AG10803 (cell line): ENCODE measurements around the gene CCDC183.
"Not testable (repeated sequence)": the region's sequence is repeated elsewhere in the genome, so short reads cannot be mapped to it uniquely, and the experiment has no call there.

Experiments
- DNase-seq: peaks from one replicate; pipeline ENCODE4 v3.0.0; 2010; ENCODE audit warnings: low read depth
- H3K4me3 ChIP-seq: 2 replicates; pipeline ENCODE4 v1.5.1; 2011; ENCODE audit warnings: mild to moderate bottlenecking, low read length, control low read depth
- CTCF ChIP-seq: conservative IDR thresholded peaks from 2 replicates; pipeline ENCODE4 v1.5.1; 2011; ENCODE audit warnings: mild to moderate bottlenecking, low read length, control low read depth, inconsistent platforms

CCDC183 gene

GRCh38 chr9:136760834-136761544 lies 35.1 kb upstream of the CCDC183 start:
- H3K4me3 ChIP-seq = not testable (repeated sequence)
- peak; percentile 67 for TF ChIP-seq CTCF
- DNase-seq = peak; percentile 63

- no peak overlapping the region for H3K4me3 ChIP-seq
- DNase-seq = no peak
- TF ChIP-seq CTCF = no peak
Measured at GRCh38 chr9:136761545-136761981, 34.6 kb upstream of the CCDC183 start.

- H3K4me3 ChIP-seq = no peak overlapping the region
- no peak for TF ChIP-seq CTCF
- no peak for DNase-seq
Measured at GRCh38 chr9:136762221-136762691, 33.9 kb upstream of the CCDC183 start.

GRCh38 chr9:136762915-136763648 lies 33.1 kb upstream of the CCDC183 start:
- H3K4me3 ChIP-seq = no peak overlapping the region
- no peak for DNase-seq
- no peak for TF ChIP-seq CTCF

- H3K4me3 ChIP-seq = no peak overlapping the region
- no peak for TF ChIP-seq CTCF
- DNase-seq = no peak
Measured at GRCh38 chr9:136763649-136764035, 32.5 kb upstream of the CCDC183 start.

GRCh38 chr9:136764301-136764891 lies 31.7 kb upstream of the CCDC183 start, which contains the start of gene LCN15:
Gene LCN15, minus strand, starts transcription at chr9:136764518. Its CDS starts 30 bp downstream, at chr9:136764488.
- DNase-seq = no peak
- H3K4me3 ChIP-seq = no peak within 1 kb of the TSS
- no peak for TF ChIP-seq CTCF

- no peak overlapping the region for H3K4me3 ChIP-seq
- TF ChIP-seq CTCF = no peak
- DNase-seq = no peak
Measured at GRCh38 chr9:136765041-136765440, 31.1 kb upstream of the CCDC183 start.

GRCh38 chr9:136765745-136766409 lies 30.3 kb upstream of the CCDC183 start:
- H3K4me3 ChIP-seq, DNase-seq: not testable (repeated sequence)
